Fibroblast of upper back skin (primary cell): ENCODE results near the gene MXD1.

Source experiments
- DNase-seq: peaks from one replicate; pipeline ENCODE4 v3.0.0-alpha.2; 2013

The MXD1 gene

GRCh38 chr2:69979902-69980807 lies 65.2 kb downstream of the MXD1 start:
- DNase-seq = peak; percentile 48

- no peak for DNase-seq
Observed at GRCh38 chr2:69983392-69983966, 68.6 kb downstream of the MXD1 start.

GRCh38 chr2:69985216-69985615 lies 70.3 kb downstream of the MXD1 start:
- DNase-seq = no peak

- DNase-seq = no peak
Observed at GRCh38 chr2:69985688-69986087, 70.8 kb downstream of the MXD1 start.

GRCh38 chr2:69986691-69987090 lies 71.8 kb downstream of the MXD1 start:
- no peak for DNase-seq

GRCh38 chr2:69988086-69988635 lies 73.3 kb downstream of the MXD1 start:
- DNase-seq = no peak

- no peak for DNase-seq
Observed at GRCh38 chr2:69989009-69989408, 74.1 kb downstream of the MXD1 start.

- no peak for DNase-seq
Observed at GRCh38 chr2:69989441-69990105, 74.7 kb downstream of the MXD1 start.
